Prostate gland (tissue), 2 donors: ENCODE results near the gene BCR. TPM values are rescaled to one million over a fixed set of nuclear protein-coding genes. Genes with fewer than 3 reads are reported as not detected.

Experiments used
- DNase-seq: peaks from one replicate; pipeline ENCODE4 v3.0.0-alpha.2; 2019; ENCODE audit warnings: low spot score
- H3K27ac ChIP-seq, 2 donors: fragments of 200-600 bp; sonication (generic); 2 replicates each; pipeline ENCODE4 v1.5.1; 2017 to 2019
- H3K27me3 ChIP-seq: fragments of 200-600 bp; sonication (generic); replicated peaks from 2 replicates; pipeline ENCODE4 v1.5.1; 2019; ENCODE audit not compliant: insufficient read depth
- H3K36me3 ChIP-seq, 2 donors: fragments of 200-600 bp; sonication (generic); 1 replicate in 1 of 2; 2 replicates in 1 of 2; pipeline versions ENCODE4 v1.5.1 to v1.8.1; 2017 to 2019
- H3K4me1 ChIP-seq: fragments of 200-600 bp; sonication (generic); replicated peaks from 2 replicates; pipeline ENCODE4 v1.5.1; 2019
- H3K4me3 ChIP-seq, 2 donors: fragments of 200-600 bp; sonication (generic); 2 replicates each; pipeline ENCODE4 v1.5.1; 2017 to 2019
- H3K9me3 ChIP-seq: fragments of 200-600 bp; sonication (generic); 2 replicates; pipeline ENCODE4 v1.5.1; 2017
- POLR2A ChIP-seq: fragments of 450-650 bp; IDR thresholded peaks from one replicate; pipeline ENCODE4 v1.6.1; 2016; ENCODE audit warnings: antibody characterized with exemption, mild to moderate bottlenecking
- POLR2AphosphoS5 ChIP-seq: sonication (generic); formaldehyde crosslinking; IDR thresholded peaks from one replicate; pipeline ENCODE4 v1.6.1; 2017; ENCODE audit warnings: antibody characterized with exemption
- WGBS: methylation state at CpG from one replicate; pipeline ENCODE4 v1.1.5; 2018; 5-methylcytosine and 5-hydroxymethylcytosine counted together
- intact Hi-C: fragments of 100-400 bp; cut with DNase I; formaldehyde crosslinking; loops from one replicate; pipeline ENCODE4 v1.14.2; 2022
- total RNA-seq, 2 donors: library from RNA; depleted of rRNA; stranded (reverse); fragments of >200 nt; gene quantifications; one replicate each; pipeline ENCODE4 v1.1.0, GENCODE V29; 2016
- TF ChIP-seq, protein P1 (sequence below), 4 experiments: fragments of 200-600 bp in 2 of 4; fragments of 450-650 bp in 2 of 4; sonication (generic) in 2 of 4; IDR thresholded peaks; 1 replicate in 3 of 4; 2 replicates in 1 of 4; pipeline ENCODE4 v1.5.1; 2016 to 2019; ENCODE audit warnings: antibody characterized with exemption in 4 of 4, mild to moderate bottlenecking in 2 of 4, moderate library complexity in 2 of 4

The BCR gene
- total RNA-seq, 2 donors from 2014 or later = 32.7 to 88.8 TPM

DNA sequence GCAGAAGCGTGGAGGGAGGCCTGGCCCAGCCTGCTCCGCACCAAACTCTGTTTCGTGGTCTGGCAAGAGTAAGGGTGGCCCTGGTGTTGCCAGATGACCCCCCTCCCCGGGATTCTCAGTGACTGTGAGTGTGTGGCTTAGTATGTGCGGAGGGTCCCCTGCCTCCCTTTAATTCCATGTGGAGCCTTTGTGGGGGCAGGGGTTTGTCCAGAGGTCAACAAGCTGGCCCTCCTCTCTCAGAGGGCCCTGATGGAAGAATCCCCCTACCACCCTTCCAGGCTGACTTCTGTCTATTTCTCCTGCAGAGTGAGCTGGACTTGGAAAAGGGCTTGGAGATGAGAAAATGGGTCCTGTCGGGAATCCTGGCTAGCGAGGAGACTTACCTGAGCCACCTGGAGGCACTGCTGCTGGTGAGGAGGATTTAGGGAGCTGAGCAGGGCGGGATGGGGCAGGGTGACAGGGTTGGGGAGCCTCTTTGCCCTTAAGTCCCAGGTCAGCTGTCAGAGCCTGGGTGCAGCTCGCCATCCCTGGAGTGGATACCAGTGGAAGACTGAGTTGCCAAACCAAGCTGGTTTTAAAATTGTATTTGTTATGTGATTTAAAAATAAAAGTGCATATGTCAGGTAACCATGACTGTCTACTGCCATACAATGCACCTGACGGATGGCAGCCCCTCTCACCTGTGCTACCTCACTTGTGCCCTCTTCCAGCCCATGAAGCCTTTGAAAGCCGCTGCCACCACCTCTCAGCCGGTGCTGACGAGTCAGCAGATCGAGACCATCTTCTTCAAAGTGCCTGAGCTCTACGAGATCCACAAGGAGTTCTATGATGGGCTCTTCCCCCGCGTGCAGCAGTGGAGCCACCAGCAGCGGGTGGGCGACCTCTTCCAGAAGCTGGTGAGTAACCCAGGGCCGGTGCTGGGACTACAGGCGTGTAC, 80.6 kb downstream of the BCR start:
- H3K36me3 ChIP-seq = peaks cover 0 to 6% of the 10 kb centered on the region in 2 donors
- no peak for DNase-seq
- H3K4me1 ChIP-seq = peaks cover 11% of the 10 kb centered on the region
- TF ChIP-seq, protein P1, sequence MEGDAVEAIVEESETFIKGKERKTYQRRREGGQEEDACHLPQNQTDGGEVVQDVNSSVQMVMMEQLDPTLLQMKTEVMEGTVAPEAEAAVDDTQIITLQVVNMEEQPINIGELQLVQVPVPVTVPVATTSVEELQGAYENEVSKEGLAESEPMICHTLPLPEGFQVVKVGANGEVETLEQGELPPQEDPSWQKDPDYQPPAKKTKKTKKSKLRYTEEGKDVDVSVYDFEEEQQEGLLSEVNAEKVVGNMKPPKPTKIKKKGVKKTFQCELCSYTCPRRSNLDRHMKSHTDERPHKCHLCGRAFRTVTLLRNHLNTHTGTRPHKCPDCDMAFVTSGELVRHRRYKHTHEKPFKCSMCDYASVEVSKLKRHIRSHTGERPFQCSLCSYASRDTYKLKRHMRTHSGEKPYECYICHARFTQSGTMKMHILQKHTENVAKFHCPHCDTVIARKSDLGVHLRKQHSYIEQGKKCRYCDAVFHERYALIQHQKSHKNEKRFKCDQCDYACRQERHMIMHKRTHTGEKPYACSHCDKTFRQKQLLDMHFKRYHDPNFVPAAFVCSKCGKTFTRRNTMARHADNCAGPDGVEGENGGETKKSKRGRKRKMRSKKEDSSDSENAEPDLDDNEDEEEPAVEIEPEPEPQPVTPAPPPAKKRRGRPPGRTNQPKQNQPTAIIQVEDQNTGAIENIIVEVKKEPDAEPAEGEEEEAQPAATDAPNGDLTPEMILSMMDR (IDR thresholded peaks at IDR 0.05) = no peak
- no peak for TF ChIP-seq POLR2AphosphoS5
- TF ChIP-seq POLR2A = no peak
- intact Hi-C loops = no loop called here
- H3K27me3 ChIP-seq = no peaks in the 10 kb centered on the region
- WGBS = 91% methylated on average over 21 of the region's 21 CpGs
- no peaks in the 10 kb centered on the region for H3K9me3 ChIP-seq
- no peak overlapping the region for H3K27ac ChIP-seq
- H3K4me3 ChIP-seq = no peak overlapping the region

DNA sequence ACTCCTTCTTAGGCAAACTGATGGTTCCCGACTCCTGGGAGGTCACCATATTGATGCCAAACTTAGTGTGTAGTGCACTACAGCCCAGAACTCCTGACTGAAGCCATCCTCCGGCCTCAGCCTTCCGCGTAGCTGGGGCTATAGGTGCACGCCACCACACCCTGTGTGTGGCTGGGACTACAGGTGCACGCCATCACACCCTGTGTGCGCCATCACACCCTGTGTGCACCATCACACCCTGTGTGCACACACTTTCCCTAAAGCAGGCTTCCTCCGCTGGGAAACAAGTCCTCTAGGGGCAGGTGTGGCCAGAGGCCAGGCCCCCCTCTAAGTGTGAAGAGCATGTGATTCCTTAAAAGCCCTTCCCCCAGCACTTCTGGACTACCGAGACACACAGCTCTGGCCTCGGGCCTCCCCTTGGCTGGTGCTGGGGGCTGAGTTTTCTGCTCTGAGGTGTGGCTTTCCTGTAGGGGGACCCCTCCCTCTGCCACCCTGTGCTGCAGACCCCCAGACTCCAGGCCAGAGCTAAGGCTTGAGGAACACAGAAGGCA, 81.7 kb downstream of the BCR start:
- no peak for DNase-seq
- WGBS = 90% methylated on average over 10 of the region's 10 CpGs

DNA sequence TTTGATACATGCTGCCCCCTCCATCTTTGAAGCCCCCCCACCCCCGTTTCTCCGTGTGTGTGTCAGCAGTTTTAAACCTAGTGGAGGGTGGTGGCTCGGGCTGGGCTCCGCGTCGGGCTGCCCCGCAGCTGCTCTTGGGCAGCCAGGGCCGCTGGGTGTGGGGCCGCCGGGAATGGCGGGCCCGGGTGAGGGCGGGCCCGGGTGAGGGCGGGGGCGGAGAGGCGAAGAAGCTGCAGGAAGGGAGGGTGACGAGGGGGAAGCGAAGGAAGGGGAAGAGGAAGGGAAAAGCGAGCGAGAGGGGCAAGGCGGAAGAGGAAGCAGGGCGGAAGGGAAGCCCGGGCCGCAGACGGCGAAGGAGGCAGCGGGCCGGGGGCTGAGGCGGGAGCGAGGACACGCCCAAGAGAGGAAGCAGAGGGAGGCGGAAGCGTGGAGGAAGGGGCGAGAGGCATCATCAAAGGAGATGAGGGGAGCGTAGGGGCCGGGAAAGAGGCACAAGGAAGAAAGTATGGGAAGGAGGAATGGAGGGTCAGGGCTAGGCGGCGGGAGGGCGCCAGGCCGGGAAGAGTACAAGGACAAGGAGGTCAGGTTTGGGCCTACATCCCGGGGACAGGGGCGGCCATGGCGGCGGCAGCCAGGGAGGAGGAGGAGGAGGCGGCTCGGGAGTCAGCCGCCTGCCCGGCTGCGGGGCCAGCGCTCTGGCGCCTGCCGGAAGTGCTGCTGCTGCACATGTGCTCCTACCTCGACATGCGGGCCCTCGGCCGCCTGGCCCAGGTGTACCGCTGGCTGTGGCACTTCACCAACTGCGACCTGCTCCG, 82.4 kb downstream of the BCR start:
- no peak overlapping the region for H3K4me3 ChIP-seq
- H3K36me3 ChIP-seq = peaks cover 0 to 6% of the 10 kb centered on the region in 2 donors
- H3K27me3 ChIP-seq = no peaks in the 10 kb centered on the region
- no peak for DNase-seq
- TF ChIP-seq, protein P1 (IDR thresholded peaks at IDR 0.05) = no peak
- TF ChIP-seq POLR2A (no peak), POLR2AphosphoS5 (no peak)
- 87% methylated on average over 60 of the region's 60 CpGs for WGBS
- H3K4me1 ChIP-seq = no peaks in the 10 kb centered on the region
- intact Hi-C loops = no loop called here
- no peaks in the 10 kb centered on the region for H3K9me3 ChIP-seq
- no peak overlapping the region for H3K27ac ChIP-seq

More for the DNA sequence above, 81.7 kb downstream of the BCR start:
- no peak overlapping the region for H3K4me3 ChIP-seq
- H3K9me3 ChIP-seq = no peaks in the 10 kb centered on the region
- no peak overlapping the region for H3K27ac ChIP-seq
- no peaks in the 10 kb centered on the region for H3K27me3 ChIP-seq
- TF ChIP-seq POLR2A (no peak), POLR2AphosphoS5 (no peak)
- TF ChIP-seq, protein P1 (IDR thresholded peaks at IDR 0.05) = no peak
- H3K36me3 ChIP-seq = peaks cover 0 to 6% of the 10 kb centered on the region in 2 donors
- intact Hi-C loops = no loop called here
- peaks cover 6% of the 10 kb centered on the region for H3K4me1 ChIP-seq

DNA sequence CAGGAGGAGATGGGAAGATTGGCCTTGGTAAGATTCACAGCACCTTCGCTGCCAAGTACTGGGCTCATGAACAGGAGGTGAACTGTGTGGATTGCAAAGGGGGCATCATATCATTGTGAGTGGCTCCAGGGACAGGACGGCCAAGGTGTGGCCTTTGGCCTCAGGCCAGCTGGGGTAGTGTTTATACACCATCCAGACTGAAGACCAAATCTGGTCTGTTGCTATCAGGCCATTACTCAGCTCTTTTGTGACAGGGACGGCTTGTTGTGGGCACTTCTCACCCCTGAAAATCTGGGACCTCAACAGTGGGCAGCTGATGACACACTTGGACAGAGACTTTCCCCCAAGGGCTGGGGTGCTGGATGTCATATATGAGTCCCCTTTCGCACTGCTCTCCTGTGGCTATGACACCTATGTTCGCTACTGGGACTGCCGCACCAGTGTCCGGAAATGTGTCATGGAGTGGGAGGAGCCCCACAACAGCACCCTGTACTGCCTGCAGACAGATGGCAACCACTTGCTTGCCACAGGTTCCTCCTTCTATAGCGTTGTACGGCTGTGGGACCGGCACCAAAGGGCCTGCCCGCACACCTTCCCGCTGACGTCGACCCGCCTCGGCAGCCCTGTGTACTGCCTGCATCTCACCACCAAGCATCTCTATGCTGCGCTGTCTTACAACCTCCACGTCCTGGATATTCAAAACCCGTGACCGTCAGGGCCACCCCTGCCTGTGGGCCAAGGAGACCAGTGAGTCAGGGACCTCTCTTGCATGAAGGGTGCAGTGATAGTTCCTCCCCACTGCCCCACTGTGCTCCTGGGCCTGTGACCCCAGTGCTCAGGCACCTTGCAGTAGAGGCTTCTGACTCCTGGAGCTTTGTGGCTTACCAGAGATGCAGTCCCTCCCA, 83.6 kb downstream of the BCR start:
- Histone ChIP-seq H3K36me3 (peaks cover 0 to 6% of the 10 kb centered on the region in 2 donors), H3K4me1 (no peaks in the 10 kb centered on the region), H3K27me3 (no peaks in the 10 kb centered on the region), H3K9me3 (no peaks in the 10 kb centered on the region), H3K27ac (no peak overlapping the region), H3K4me3 (no peak overlapping the region)
- TF ChIP-seq, protein P1 (IDR thresholded peaks at IDR 0.05) = no peak
- no peak for TF ChIP-seq POLR2AphosphoS5
- no peak for TF ChIP-seq POLR2A
- WGBS = 89% methylated on average over 18 of the region's 20 CpGs
- intact Hi-C loops = no loop called here
- no peak for DNase-seq
